ENCODE data around the gene HEPN1. TPM values are rescaled to one million over a fixed set of nuclear protein-coding genes. Genes with fewer than 3 reads are reported as not detected.

HEPN1 gene
- total and polyA plus RNA-seq, 2 experiments from 2014 or later: not detected

GRCh38 chr11:124943741-124944140 lies 24.7 kb downstream of the HEPN1 start:
- Histone ChIP-seq H3K27me3 (ENCODE audit: insufficient read depth) (no peaks in the 10 kb centered on the region), H3K4me3 (no peak overlapping the region), H3K36me3 (ENCODE audit: insufficient read depth) (no peaks in the 10 kb centered on the region), H3K4me1 (ENCODE audit: insufficient read depth) (no peaks in the 10 kb centered on the region), H3F3A (replicated peaks; ENCODE audit: low read depth) (no peaks in the 10 kb centered on the region), H4K20me1 (replicated peaks; ENCODE audit: insufficient read depth) (no peaks in the 10 kb centered on the region), H3K79me2 (replicated peaks; ENCODE audit: insufficient read depth) (no peaks in the 10 kb centered on the region), H3K4me2 (no peak overlapping the region), H2AFZ (no peak overlapping the region), H3K27ac (ENCODE audit: low read depth) (no peak overlapping the region), H3K9me2 (ENCODE audit: insufficient read depth) (no peaks in the 10 kb centered on the region)
- no peaks in the 10 kb centered on the region for H3K36me3 Mint-ChIP-seq (ENCODE audit: low read depth)
- H3K27ac Mint-ChIP-seq: no peak overlapping the region
- TF ChIP-seq STAT1 (IDR thresholded peaks at IDR 0.05; ENCODE audit: unreplicated experiment) (no peak), EZH2 (IDR thresholded peaks at IDR 0.05; ENCODE audit: low read depth, unreplicated experiment) (no peak), ZNF331 (CRISPR knock-in tag; IDR thresholded peaks at IDR 0.05; ENCODE audit: low read depth) (no peak)
- TF ChIP-seq, protein P1, sequence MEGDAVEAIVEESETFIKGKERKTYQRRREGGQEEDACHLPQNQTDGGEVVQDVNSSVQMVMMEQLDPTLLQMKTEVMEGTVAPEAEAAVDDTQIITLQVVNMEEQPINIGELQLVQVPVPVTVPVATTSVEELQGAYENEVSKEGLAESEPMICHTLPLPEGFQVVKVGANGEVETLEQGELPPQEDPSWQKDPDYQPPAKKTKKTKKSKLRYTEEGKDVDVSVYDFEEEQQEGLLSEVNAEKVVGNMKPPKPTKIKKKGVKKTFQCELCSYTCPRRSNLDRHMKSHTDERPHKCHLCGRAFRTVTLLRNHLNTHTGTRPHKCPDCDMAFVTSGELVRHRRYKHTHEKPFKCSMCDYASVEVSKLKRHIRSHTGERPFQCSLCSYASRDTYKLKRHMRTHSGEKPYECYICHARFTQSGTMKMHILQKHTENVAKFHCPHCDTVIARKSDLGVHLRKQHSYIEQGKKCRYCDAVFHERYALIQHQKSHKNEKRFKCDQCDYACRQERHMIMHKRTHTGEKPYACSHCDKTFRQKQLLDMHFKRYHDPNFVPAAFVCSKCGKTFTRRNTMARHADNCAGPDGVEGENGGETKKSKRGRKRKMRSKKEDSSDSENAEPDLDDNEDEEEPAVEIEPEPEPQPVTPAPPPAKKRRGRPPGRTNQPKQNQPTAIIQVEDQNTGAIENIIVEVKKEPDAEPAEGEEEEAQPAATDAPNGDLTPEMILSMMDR (conservative IDR thresholded peaks at IDR 0.05; ENCODE audit: low read depth in 2 of 2): no peak
- H3K4me3 Mint-ChIP-seq: no peak overlapping the region
- no peak for ATAC-seq
- DNase-seq (ENCODE audit: low spot score): no peak
- no peaks in the 10 kb centered on the region for H3K4me1 Mint-ChIP-seq
- peaks cover 2% of the 10 kb centered on the region for H3K27me3 Mint-ChIP-seq (ENCODE audit: insufficient read depth, low read depth, poor library complexity)
- H3K9me3 Mint-ChIP-seq: peaks cover 2% of the 10 kb centered on the region; the same call in 1 of the 3 replicates

GRCh38 chr11:124944565-124944964 lies 25.5 kb downstream of the HEPN1 start:
- H3K27me3 ChIP-seq (ENCODE audit: insufficient read depth): no peaks in the 10 kb centered on the region
- H3K9me2 ChIP-seq (ENCODE audit: insufficient read depth): no peaks in the 10 kb centered on the region
- no peak overlapping the region for H3K4me3 ChIP-seq
- no peak overlapping the region for H3K27ac Mint-ChIP-seq
- ATAC-seq: no peak
- peaks cover 5% of the 10 kb centered on the region; the same call in 1 of the 3 replicates for H3K36me3 Mint-ChIP-seq (ENCODE audit: low read depth)
- no peak overlapping the region for H2AFZ ChIP-seq
- no peak overlapping the region for H3K4me2 ChIP-seq
- no peaks in the 10 kb centered on the region for H4K20me1 ChIP-seq (replicated peaks; ENCODE audit: insufficient read depth)
- H3K27me3 Mint-ChIP-seq (ENCODE audit: insufficient read depth, low read depth, poor library complexity): peaks cover 2% of the 10 kb centered on the region
- no peak overlapping the region for H3K27ac ChIP-seq (ENCODE audit: low read depth)
- no peaks in the 10 kb centered on the region for H3K36me3 ChIP-seq (ENCODE audit: insufficient read depth)
- peaks cover 2% of the 10 kb centered on the region; the same call in 2 of the 3 replicates for H3K9me3 Mint-ChIP-seq
- H3K4me1 Mint-ChIP-seq: no peaks in the 10 kb centered on the region
- H3K79me2 ChIP-seq (replicated peaks; ENCODE audit: insufficient read depth): no peaks in the 10 kb centered on the region
- no peaks in the 10 kb centered on the region for H3F3A ChIP-seq (replicated peaks; ENCODE audit: low read depth)
- H3K4me1 ChIP-seq (ENCODE audit: insufficient read depth): no peaks in the 10 kb centered on the region
- no peak overlapping the region for H3K4me3 Mint-ChIP-seq
- DNase-seq (ENCODE audit: low spot score): no peak
- TF ChIP-seq JUNB (IDR thresholded peaks at IDR 0.05; ENCODE audit: unreplicated experiment): no peak
- TF ChIP-seq, protein P2, sequence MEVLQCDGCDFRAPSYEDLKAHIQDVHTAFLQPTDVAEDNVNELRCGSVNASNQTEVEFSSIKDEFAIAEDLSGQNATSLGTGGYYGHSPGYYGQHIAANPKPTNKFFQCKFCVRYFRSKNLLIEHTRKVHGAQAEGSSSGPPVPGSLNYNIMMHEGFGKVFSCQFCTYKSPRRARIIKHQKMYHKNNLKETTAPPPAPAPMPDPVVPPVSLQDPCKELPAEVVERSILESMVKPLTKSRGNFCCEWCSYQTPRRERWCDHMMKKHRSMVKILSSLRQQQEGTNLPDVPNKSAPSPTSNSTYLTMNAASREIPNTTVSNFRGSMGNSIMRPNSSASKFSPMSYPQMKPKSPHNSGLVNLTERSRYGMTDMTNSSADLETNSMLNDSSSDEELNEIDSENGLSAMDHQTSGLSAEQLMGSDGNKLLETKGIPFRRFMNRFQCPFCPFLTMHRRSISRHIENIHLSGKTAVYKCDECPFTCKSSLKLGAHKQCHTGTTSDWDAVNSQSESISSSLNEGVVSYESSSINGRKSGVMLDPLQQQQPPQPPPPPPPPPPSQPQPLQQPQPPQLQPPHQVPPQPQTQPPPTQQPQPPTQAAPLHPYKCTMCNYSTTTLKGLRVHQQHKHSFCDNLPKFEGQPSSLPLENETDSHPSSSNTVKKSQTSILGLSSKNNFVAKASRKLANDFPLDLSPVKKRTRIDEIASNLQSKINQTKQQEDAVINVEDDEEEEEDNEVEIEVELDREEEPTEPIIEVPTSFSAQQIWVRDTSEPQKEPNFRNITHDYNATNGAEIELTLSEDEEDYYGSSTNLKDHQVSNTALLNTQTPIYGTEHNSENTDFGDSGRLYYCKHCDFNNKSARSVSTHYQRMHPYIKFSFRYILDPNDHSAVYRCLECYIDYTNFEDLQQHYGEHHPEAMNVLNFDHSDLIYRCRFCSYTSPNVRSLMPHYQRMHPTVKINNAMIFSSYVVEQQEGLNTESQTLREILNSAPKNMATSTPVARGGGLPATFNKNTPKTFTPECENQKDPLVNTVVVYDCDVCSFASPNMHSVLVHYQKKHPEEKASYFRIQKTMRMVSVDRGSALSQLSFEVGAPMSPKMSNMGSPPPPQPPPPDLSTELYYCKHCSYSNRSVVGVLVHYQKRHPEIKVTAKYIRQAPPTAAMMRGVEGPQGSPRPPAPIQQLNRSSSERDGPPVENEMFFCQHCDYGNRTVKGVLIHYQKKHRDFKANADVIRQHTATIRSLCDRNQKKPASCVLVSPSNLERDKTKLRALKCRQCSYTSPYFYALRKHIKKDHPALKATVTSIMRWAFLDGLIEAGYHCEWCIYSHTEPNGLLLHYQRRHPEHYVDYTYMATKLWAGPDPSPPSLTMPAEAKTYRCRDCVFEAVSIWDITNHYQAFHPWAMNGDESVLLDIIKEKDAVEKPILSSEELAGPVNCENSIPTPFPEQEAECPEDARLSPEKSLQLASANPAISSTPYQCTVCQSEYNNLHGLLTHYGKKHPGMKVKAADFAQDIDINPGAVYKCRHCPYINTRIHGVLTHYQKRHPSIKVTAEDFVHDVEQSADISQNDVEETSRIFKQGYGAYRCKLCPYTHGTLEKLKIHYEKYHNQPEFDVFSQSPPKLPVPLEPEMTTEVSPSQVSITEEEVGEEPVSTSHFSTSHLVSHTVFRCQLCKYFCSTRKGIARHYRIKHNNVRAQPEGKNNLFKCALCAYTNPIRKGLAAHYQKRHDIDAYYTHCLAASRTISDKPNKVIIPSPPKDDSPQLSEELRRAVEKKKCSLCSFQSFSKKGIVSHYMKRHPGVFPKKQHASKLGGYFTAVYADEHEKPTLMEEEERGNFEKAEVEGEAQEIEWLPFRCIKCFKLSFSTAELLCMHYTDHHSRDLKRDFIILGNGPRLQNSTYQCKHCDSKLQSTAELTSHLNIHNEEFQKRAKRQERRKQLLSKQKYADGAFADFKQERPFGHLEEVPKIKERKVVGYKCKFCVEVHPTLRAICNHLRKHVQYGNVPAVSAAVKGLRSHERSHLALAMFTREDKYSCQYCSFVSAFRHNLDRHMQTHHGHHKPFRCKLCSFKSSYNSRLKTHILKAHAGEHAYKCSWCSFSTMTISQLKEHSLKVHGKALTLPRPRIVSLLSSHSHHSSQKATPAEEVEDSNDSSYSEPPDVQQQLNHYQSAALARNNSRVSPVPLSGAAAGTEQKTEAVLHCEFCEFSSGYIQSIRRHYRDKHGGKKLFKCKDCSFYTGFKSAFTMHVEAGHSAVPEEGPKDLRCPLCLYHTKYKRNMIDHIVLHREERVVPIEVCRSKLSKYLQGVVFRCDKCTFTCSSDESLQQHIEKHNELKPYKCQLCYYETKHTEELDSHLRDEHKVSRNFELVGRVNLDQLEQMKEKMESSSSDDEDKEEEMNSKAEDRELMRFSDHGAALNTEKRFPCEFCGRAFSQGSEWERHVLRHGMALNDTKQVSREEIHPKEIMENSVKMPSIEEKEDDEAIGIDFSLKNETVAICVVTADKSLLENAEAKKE (CRISPR knock-in tag; IDR thresholded peaks at IDR 0.05): no peak
- no peak for TF ChIP-seq REST (IDR thresholded peaks at IDR 0.05; ENCODE audit: unreplicated experiment)
- TF ChIP-seq EZH2phosphoT487 (IDR thresholded peaks at IDR 0.05; ENCODE audit: unreplicated experiment): no peak
- TF ChIP-seq, protein P1 (conservative IDR thresholded peaks at IDR 0.05; ENCODE audit: low read depth in 2 of 2): no peak

All from GM23338 (cell line).